GM15510 (cell line): Measurements from ENCODE around the gene NFIB.

Experiments used
- POLR2A ChIP-seq: IDR thresholded peaks from 3 replicates; pipeline ENCODE4 v1.6.1; 2011; ENCODE audit warnings: borderline replicate concordance; ENCODE audit not compliant: insufficient read length; ENCODE audit errors: extremely low read depth

The NFIB gene

DNA sequence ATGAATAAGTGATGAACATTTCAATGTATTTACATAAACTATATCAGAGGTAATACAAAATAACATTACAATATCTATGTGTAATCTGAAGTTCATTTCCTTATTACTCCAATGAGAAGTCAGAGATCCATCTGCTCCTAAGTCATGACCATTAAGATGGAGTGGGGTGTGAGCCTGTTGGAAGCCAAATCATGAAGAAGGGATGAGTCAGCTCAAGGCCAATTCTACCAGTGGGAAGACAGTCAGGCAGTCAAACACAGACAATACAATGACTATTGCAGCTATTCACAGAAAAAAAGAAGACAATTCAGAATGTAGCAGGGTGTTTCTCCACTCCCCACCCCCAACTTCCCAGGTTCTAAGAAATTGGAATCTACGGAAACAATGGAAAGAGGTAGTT is 155.0 kb downstream of the NFIB start:
- no peak for TF ChIP-seq POLR2A

DNA sequence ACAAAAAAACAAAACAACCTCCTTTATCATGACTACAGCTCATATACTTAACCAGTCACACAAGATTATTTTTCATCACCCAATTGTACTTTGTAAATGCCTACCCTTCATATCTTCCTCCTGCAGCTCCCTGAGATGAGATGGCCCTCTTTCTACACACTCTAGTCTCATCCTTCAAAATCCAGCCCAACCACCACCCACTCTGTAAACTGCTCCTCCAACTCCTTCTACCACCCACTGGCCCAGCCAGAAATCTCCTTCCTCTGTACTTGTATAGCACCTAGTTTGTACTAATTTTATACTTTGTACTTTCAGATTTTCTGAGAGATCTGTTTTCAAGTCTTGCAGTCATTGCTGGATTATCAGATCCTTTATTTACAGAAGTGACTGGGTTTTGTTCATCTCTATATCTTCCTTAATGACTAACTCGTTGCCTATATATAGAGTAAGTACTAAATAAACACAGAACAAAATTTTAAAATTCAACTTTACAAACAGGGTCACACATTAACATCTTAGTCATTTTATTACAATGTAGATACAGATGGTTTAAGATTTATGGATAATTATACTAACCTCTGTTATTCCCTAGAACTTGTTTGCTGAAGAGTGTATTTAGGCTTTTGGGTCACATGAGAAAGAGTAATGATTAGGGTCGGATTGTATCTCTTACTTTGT is 155.7 kb downstream of the NFIB start:
- no peak for TF ChIP-seq POLR2A

DNA sequence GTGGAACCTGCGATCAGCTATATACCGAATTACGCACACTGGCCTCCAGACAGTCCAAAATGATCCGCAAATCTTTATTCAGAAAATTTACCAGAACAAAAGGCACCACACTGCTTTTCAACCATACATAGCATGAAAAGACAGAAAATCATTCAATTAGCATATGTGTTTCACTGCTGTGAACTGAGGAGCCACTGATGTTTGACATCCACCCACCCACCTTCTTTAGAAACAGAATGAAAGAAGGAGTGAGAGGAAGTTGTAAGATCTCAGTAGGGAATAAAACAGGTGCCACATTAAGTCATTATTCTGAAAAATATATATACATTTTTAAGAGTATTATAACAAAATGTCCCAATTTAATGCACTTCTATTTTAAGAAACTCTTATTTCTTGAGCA is 156.8 kb downstream of the NFIB start:
- TF ChIP-seq POLR2A, result no peak

DNA sequence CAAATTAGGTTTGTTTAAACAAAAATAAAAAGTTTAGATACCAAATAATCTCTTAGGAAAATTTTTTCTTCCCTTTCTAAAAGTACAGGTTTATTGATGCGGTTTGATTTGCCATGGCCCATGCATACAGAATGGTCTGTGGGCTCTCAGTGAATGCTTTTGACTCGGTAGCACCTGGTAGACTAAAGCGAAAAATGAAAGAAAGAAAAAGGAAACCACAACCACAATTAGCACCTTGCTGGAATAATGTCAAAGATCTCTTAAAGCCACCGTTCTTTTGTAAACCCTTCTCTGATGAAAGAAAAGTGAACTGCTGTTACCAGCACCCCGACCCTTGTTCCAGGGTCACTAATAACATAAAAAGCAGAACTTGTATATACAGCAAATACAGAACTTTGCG is 157.9 kb downstream of the NFIB start:
- no peak for TF ChIP-seq POLR2A

DNA sequence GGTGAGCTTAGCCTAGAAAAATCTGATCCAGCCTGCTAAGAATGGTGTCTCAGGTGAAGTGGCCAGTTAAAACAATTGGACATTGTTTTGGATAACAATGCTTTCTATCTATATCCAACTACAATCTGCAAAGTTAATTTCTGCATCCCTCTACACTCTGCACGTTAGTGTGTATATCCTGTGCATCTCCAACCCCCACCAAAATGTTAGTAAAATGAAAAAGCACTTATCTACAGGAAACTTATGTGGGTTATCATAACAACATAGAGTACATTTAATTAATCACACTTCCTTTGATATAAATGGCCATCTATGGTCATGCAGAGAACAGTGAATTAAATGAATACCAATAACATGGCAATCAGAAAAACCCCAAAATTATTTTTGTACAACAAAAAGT is 158.7 kb downstream of the NFIB start:
- TF ChIP-seq POLR2A, result no peak

DNA sequence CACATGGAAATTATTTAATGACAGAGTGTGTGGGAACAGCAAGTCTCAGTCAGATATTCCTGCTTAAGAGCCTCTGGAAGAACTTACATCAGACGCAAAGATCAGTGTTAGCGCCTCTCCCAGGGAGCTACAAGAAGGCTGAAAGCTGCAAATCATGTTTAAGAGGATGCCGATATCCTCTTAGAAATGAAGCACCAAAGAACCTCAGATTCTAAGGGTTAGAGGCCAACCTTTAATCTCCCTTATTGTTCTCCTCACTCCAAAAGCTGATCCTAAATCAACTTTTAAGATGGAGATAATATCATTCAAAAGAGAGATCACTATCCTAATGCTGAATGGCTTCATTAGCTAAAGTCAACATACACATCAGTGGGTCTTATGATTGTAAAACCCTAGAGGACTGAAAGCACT is 160.6 kb downstream of the NFIB start:
- no peak for TF ChIP-seq POLR2A

DNA sequence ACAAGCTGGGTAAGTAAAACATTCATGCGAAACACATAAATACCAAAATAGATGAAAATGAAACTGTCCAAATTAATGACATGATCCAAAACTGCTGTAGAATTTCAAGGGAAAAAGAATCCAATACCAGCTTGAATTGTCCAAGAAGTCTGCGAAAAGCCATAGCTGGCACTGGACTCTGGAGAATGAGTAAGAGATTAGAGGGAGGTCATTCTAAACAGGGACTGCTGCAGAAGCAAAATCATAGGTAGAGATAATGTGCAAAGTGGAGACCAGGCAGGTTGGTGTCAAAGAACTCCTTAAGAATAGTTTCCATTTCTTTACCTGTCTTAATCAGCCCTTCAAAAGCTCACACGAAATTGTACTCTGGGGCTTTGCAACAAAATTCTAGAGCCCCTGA is 162.5 kb downstream of the NFIB start:
- no peak for TF ChIP-seq POLR2A

DNA sequence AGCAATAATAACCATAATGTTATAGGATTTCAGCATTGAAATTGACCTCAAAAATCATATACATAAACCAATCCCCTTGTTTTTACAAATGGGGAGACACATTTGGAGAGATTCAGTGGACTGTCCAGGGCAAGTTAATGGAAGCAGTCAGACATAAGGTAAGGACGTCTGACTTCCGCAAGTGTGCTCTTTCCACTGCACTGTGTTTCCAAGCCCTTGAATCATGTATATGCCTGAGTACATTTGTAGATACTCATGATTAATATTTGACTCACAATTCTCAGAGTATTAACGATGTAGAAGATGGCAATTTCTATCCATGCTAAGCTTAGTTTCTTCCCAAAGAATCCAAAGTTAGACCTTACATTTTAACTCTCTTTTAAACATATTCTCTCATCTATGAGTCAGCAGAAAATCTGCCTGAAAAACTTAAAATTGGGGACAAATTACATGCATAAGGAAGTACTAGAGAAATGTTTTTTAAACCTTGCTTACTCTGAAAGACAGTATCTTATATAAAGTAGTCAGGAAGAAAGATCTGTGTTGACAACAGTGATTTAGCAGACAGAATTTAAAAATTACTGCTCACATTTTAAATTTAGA is 165.3 kb downstream of the NFIB start:
- no peak for TF ChIP-seq POLR2A

DNA sequence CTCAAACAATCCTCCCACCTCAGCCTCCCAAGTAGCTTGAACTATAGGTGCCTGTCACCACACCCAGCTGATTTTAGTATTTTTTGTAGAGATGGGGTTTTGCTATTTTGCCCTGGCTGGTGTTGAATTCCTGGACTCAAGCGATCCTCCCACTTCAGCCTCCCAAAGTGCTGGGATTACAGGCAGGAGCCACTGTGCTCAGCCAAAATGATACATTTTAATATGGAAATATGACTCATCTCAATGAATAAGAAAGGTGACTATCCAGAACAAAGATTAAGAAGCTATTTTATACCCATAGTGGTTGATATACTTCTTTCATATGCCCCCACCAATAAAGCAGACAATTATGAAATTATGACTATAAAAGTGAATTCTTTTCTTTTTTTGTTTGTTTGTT is 166.2 kb downstream of the NFIB start:
- no peak for TF ChIP-seq POLR2A

DNA sequence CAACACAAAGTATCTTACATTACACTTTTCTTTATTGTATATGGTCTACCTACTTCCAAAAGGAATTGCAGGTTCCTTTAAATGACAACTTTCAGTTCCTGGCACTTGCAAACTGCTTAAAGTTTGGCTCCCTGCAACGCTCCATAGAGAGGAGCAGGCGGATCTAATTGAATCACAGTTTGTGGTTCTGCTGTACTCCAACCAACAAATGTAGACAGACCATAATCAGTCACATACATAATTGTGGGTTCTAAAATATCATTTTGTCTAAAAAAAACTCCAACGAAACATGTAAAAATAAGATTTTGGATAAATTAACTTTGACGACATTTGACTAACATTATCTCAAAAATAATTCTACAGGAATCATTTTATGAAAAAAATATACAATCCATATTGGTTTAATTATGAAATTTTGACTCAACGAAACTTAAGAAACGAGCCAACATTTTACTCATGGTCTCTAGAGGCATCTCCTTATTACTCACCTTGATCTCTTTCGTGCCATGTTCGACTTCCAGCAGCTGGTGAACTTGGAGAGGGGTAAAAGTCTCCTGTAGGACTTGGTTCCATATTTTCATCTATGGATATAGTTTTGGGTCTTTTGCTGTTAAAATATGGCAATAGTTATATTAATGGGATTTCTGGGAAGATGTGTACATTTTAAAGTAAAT is 167.6 kb downstream of the NFIB start:
- no peak for TF ChIP-seq POLR2A

DNA sequence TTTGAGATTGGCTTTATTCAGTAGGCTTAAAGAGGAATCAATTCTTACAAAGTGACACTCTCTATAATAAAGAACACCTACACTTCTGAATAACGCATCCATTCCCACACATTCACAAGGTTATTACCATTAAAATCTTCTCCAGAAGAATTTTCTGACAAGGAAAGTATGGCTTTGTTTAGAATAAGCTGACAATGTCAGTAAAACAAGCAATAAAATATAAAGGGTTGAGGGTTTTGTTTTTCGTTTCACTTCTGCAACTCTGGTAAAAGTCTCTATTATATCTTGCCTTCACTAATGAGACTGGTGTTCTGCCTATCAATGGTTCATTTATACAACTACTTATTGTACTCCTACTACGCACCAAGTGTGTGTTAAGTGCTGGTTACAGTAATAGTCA is 169.7 kb downstream of the NFIB start:
- TF ChIP-seq POLR2A, result no peak

DNA sequence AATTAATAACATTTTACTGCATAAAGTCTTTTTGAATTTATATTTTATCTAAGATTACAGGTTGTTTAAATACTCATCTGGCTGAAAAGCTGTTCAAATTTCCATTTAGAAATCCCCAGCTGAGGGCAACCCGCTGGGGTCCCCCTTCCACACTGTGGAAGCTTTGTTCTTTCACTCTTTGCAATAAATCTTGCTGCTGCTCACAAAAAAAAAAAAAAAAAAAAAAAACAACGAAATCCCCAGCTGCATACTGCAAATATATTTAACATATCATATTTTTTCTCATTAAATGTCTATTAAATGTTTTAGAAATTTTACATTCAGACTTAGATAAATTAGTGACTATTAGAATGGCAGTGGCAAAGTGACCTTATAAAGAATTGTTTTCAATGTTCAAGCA is 172.2 kb downstream of the NFIB start:
- no peak for TF ChIP-seq POLR2A

DNA sequence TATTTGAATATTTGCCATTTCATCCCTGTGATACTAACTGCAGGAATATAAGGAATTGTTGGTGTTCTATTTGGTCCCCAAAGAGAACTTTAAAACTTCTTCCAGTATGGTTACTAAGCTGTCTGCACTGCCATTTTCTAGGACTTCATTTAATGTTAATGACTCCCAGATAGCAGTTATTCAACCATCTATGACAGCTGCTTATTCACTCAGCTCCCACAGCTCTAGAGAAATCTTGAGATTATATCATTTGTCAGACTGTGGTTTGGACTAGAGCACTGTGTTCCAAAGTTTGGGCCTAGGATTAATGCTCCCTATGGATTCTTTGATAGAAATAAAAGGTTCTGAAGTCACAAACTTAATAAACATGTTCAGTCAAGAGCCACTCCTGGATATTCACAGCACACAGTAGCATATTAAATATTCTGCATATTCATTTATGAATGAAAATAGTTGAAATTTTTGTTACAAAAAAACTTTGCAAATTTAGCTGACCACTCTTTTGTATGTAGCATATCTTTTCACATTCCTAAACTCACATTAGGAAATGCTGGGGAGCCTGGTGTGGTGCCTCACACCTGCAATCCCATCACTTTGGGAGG is 173.7 kb downstream of the NFIB start:
- TF ChIP-seq POLR2A, result no peak

DNA sequence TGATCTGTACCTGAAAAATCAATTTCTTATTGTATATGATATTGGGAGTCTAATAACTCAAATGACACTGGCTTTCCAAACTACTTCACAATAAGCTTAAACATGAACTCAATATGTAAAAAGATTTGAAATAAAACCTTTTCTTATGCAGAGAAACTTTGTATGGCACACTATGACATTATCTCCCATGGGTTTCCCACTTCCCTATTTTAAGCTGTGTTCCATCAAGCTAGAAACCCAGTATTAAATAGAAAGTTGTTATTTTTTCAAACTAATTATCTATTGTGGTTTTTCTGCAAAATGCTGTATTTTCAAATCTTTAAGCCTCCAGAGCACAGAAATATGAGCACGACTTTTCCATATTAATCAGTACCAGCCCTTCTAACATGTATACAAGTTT is 174.7 kb downstream of the NFIB start:
- no peak for TF ChIP-seq POLR2A

DNA sequence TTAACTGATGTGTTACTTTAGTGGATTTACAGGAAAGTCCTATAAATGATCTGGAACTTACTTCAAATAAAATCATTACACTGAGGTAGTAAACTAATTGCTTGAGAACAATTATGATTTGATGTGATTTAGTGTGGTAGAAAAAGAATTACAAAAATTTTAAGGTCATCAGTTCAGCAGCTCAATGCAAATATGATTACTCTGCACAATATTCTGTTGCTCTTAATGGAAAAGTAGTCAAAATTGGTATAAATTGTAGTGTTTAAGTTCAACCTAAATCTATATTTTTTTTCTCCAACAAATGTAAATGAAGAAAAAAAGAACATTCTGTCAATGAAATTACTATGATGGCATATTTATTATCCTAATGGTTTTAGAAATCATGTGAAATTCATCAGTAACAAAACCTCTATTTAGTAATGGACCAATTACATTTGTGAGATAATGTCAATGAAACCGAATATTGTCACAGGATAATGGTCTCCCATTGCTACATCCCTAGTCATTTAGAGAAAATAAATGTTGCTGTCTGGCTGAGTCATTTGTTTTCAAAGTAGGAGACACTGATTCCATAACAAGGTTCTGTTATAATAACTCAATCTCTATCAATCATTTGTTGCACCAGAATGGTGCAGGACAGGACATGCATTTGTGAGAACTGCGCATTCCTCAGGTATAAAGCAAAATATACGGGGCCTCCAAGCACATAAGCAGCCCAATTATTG is 177.1 kb downstream of the NFIB start:
- no peak for TF ChIP-seq POLR2A
